H1 (cell line): ENCODE data around the gene VSIR. TPM values are rescaled to one million over a fixed set of nuclear protein-coding genes. Genes with fewer than 3 reads are reported as not detected.

Source experiments
- ATF3 ChIP-seq: IDR thresholded peaks from 2 replicates; pipeline ENCODE4 v1.6.1; 2011; ENCODE audit warnings: low read depth, mild to moderate bottlenecking, low read length; ENCODE audit not compliant: insufficient read depth
- E2F6 ChIP-seq: IDR thresholded peaks from 2 replicates; pipeline ENCODE4 v1.6.1; 2012; ENCODE audit warnings: inconsistent platforms
- SIX5 ChIP-seq: IDR thresholded peaks from 2 replicates; pipeline ENCODE4 v1.6.1; 2011; ENCODE audit warnings: mild to moderate bottlenecking, low read depth, low read length
- SP2 ChIP-seq: IDR thresholded peaks from 2 replicates; pipeline ENCODE4 v1.6.1; 2012; ENCODE audit warnings: mild to moderate bottlenecking, low read length, inconsistent platforms
- SUZ12 ChIP-seq: fragments of 200-600 bp; sonication (generic); IDR thresholded peaks from 2 replicates; pipeline ENCODE4 v1.6.1; 2012; ENCODE audit warnings: mild to moderate bottlenecking, inconsistent platforms, low read length, moderate library complexity, mixed read lengths
- TBP ChIP-seq: IDR thresholded peaks from 2 replicates; pipeline ENCODE4 v1.6.1; 2011; ENCODE audit warnings: low read depth, low read length, improper control_type of control experiment
- polyA plus RNA-seq, 7 experiments: library from polyadenylated mRNA; depleted of rRNA in 3 of 7; stranded (reverse) in 5 of 7; unstranded in 2 of 7; fragments of >200 nt in 5 of 7; fragments of 200-250 nt in 2 of 7; gene quantifications; 1 replicate in 5 of 7; 2 replicates in 1 of 7; 4 replicates in 1 of 7; pipeline versions ENCODE4 v1.2.1 to v1.2.3, GENCODE V29; 2011 to 2013; ENCODE audit warnings: missing spikeins in 2 of 7, mixed read lengths in 2 of 7
- total RNA-seq: library from RNA; stranded (reverse); fragmentation: NEBNext Ultra II Directional; extraction: Animal tissue kit (Norgen Biotek cat#: 25700); gene quantifications from 2 replicates; pipeline ENCODE4 v1.2.1, GENCODE V29; 2021

The VSIR gene
- total and polyA plus RNA-seq, 2 of the 8 experiments (the other 6 are each of a cell fraction or from before 2014, with no cell fraction given) = 0.33 TPM; not detected in 1

- no peak for TF ChIP-seq E2F6
- TF ChIP-seq SUZ12 = no peak
- TF ChIP-seq ATF3 = no peak
- no peak for TF ChIP-seq SIX5
- no peak for TF ChIP-seq SP2
- TF ChIP-seq TBP = no peak
Observed at GRCh38 chr10:71767420-71768035, 5.8 kb downstream of the VSIR start (continued).
